NCI-H2196 treated with DMSO at 0.1 percent for 48 hours (cell line): ENCODE data around the gene MIEF1.

Experiments used
- DNase-seq: peaks from one replicate; lab custom pipeline; 2025; ENCODE audit not compliant: unreplicated experiment; lab: John Stamatoyannopoulos, UW

The MIEF1 gene

GRCh38 chr22:39554151-39554550 lies 52.1 kb downstream of the MIEF1 start:
- no peak for DNase-seq

DNA sequence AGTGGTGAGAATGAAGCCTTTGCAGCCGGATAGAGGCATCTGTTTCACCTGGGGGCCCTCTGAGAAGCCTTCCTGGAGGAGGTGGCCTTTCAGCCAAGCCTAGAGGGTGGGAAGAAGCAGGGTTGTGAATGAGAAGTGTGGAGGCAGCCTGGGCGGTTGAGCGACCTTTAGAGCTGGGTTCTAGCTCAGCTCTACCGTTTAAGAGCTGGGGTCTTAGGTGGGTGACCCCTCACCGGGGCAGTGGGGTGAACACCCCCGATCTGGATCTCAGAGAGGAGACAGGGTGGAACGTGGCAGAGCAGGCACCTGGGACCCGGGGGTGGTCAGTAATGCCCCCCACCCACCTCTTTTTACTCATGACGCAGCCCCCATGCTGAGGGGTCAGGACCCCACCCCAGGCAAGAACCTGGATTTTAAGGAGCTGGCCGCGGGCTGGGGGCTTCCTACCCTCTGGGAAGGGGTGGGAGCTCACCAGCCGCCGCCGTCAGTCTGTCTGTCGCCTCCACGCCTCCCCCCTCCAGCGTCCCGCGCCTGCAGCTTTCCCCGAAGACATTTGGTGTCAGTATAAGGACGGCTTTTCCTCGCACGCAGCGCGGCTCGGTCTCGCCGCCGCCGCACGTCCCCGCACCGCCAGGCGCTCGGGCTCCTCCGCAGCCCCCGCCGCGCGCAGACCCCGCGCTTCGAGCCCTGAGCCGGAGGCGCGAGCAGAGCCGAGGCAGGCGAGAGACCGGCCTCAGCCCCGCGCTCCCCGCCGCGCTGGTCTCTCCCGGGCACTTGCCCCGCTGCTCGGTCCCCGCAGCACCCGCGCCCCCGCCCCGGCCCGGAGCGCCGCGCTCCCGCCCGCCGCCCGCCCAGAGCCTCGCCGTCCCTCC lies 55.1 kb downstream of the MIEF1 start:
- no peak for DNase-seq

- DNase-seq = no peak
Observed at GRCh38 chr22:39558254-39558727, 56.2 kb downstream of the MIEF1 start.

DNA sequence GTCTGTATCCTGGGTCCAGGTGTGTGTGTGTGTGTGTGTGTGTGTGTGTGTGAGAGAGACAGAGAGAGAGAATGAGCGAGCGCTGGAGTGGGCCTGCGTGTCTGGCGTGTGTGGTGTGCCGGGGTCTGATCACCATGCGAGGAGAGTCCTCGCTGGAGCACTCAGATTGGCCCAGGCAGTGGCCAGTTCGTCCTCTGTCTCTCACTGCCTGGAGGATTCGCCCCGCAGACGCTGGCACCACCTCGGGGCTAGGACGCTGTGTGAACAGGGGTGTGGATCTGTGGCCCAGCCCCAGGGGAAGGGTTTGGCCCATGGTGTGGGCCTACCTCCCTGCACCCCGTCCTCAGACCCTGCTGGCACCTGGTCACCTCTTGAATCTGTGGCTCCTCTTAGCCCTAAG lies 56.9 kb downstream of the MIEF1 start:
- no peak for DNase-seq

GRCh38 chr22:39559456-39560105 lies 57.5 kb downstream of the MIEF1 start:
- no peak for DNase-seq

DNA sequence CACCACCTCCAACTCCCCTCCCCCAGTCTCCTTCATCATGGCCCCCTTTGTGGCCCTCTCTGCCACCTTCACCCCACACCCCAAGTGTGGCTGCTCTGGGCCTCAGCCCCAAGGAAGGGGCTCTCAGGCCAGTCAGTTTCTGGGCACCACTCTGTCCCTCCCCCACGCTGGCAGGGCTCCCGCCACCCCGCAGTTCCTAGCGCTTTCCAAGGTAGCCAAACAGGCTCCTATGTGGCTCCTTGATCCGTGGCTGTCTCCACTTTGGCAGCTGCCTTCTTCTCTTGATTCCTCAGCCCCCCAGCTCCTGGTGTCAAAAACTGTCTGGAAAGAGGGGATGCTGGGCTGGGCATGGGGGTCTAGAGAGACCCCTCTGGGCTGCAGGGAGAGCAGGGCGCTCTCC lies 58.0 kb downstream of the MIEF1 start:
- DNase-seq = no peak

GRCh38 chr22:39562839-39563489 lies 60.9 kb downstream of the MIEF1 start:
- DNase-seq = no peak

GRCh38 chr22:39563571-39564428 lies 61.7 kb downstream of the MIEF1 start:
- no peak for DNase-seq

GRCh38 chr22:39565414-39565944 lies 63.4 kb downstream of the MIEF1 start:
- no peak for DNase-seq

DNA sequence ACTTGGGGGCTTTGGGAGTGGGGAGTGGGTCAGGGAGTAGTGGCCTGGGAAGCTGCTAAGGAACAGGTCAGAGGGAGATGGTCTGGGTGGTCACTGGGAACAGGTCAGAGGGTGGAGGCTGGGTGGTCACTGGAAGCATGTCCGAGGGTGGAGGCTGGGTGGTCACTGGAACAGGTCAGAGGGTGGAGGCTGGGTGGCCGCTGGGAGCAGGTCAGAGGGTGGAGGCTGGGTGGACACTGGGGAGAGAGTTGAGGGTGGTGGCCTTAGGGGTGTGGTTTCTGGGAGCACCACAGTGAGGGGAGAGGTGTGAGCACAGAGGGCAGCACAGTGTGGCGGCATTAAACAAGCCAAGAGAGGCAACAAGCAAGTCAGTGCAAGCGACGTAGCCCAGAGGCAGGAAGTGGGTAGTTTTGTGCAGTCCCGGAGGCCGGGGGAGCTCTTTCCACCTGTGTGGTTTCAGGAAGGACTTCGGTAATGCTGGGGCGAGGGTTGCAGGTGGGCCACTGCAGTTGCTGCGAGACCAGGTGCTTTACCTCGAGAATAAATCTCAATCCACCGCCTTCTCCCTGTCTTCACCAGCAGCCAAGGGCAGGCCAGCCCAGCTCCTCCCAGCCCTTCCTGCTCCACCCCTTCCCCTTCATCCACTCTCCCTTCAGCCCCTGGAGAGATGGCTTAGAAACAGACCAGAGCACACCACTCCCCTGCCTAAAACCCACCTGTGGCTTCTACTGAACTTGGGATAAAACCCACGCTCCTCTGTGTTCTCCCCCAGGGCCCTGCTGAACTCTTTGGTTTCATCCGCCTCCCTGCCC lies 65.3 kb downstream of the MIEF1 start:
- no peak for DNase-seq
